Effector memory CD4-positive, alpha-beta T cell (primary cell): ENCODE data around the gene TFAP2A.

Experiments used
- DNase-seq, 3 donors: peaks; one replicate each; pipeline ENCODE4 v3.0.0-alpha.2; 2020
- H3K27ac ChIP-seq: 2 replicates; pipeline ENCODE4 v1.7.0; 2013; ENCODE audit warnings: mild to moderate bottlenecking, low read length, moderate library complexity; ENCODE audit not compliant: insufficient read depth, poor library complexity, severe bottlenecking
- H3K27me3 ChIP-seq: replicated peaks from 2 replicates; pipeline ENCODE4 v1.7.0; 2013; ENCODE audit warnings: mild to moderate bottlenecking, low read length; ENCODE audit not compliant: insufficient read depth, control insufficient read depth, poor library complexity, severe bottlenecking
- H3K36me3 ChIP-seq: 2 replicates; pipeline ENCODE4 v1.7.0; 2013; ENCODE audit warnings: mild to moderate bottlenecking, low read length, moderate library complexity; ENCODE audit not compliant: control insufficient read depth, insufficient read depth
- H3K4me1 ChIP-seq: 2 replicates; pipeline ENCODE4 v1.7.0; 2013; ENCODE audit warnings: low read length, mild to moderate bottlenecking; ENCODE audit not compliant: control insufficient read depth, insufficient read depth, poor library complexity, severe bottlenecking
- H3K4me3 ChIP-seq: 2 replicates; pipeline ENCODE4 v1.7.0; 2013; ENCODE audit warnings: low read length, low read depth, mild to moderate bottlenecking; ENCODE audit not compliant: insufficient read depth, poor library complexity, severe bottlenecking
- H3K9me3 ChIP-seq: 2 replicates; pipeline ENCODE4 v1.7.0; 2013; ENCODE audit warnings: mild to moderate bottlenecking, low read length, moderate library complexity; ENCODE audit not compliant: control insufficient read depth
- total RNA-seq, 3 donors: gene quantifications; one replicate each; lab custom pipeline; 2026; lab: John Stamatoyannopoulos, UW

The TFAP2A gene
- total RNA-seq, result 0 reads per million in 3 donors

- Histone ChIP-seq H3K27me3 (peaks cover 85% of the 10 kb centered on the region), H3K4me1 (peaks cover 29% of the 10 kb centered on the region), H3K27ac (no peak within 1 kb of the TSS), H3K9me3 (peaks cover 3% of the 10 kb centered on the region), H3K4me3 (no peak within 1 kb of the TSS), H3K36me3 (no peaks in the 10 kb centered on the region)
- no peak for DNase-seq
Measured at GRCh38 chr6:10414756-10415616, at the start of gene TFAP2A. TFAP2A (minus strand) TSS chr6:10415074; CDS start chr6:10414991, 83 bp downstream.

- Histone ChIP-seq H3K27me3 (no peaks in the 10 kb centered on the region), H3K36me3 (no peaks in the 10 kb centered on the region), H3K27ac (no peak overlapping the region), H3K9me3 (no peaks in the 10 kb centered on the region), H3K4me3 (no peak overlapping the region), H3K4me1 (no peaks in the 10 kb centered on the region)
- DNase-seq, result no peak
Measured at GRCh38 chr6:10463491-10464481, 48.9 kb upstream of the TFAP2A start.

DNA sequence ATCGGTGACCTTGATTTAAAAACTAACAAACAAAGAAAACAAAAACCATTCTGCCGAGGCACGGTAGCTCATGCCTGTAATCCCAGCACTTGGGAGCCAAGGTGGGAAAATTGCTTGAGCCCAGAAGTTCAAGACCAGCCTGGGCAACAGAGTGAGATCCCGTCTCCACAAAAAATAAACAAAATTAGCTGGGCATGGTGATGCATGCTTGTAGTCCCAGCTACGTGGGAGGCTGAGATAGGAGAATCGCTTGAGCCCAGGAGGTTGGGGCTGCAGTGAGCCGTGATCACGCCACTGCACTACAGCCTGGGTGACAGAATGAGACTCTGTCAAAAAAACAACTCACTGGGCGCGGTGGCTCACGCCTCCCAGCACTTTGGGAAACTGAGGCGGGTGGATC lies 48.2 kb upstream of the TFAP2A start:
- Histone ChIP-seq H3K4me3 (no peak overlapping the region), H3K36me3 (no peaks in the 10 kb centered on the region), H3K27me3 (no peaks in the 10 kb centered on the region), H3K9me3 (no peaks in the 10 kb centered on the region), H3K4me1 (no peaks in the 10 kb centered on the region), H3K27ac (no peak overlapping the region)
- no peak for DNase-seq

DNA sequence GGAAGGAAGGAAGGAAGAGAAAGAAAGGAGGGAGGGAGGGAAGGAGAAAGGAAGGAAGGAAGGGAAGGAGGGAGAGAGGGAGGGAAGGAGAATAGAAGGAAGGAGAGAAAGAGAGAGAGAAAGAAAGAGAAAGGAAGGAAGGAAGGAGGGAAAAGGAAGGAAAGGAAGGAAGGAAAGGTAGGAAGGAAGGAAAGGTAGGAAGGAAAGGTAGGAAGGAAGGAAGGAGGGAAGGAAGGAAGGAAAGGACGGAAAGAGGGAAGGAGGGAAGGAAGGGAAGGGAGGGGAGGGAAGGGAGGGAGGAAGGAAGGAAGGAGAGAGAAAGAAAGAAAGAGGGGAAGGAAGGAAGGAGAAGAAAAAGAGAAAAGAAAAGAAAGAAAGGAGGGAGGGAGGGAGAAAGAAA lies 47.0 kb upstream of the TFAP2A start:
- Histone ChIP-seq H3K4me1 (no peaks in the 10 kb centered on the region), H3K27me3 (no peaks in the 10 kb centered on the region), H3K9me3 (no peaks in the 10 kb centered on the region), H3K27ac (no peak overlapping the region), H3K36me3 (no peaks in the 10 kb centered on the region), H3K4me3 (no peak overlapping the region)
- DNase-seq, result no peak

- no peak overlapping the region for H3K4me3 ChIP-seq
- no peaks in the 10 kb centered on the region for H3K9me3 ChIP-seq
- H3K27me3 ChIP-seq, result no peaks in the 10 kb centered on the region
- H3K27ac ChIP-seq, result no peak overlapping the region
- no peak for DNase-seq
- no peaks in the 10 kb centered on the region for H3K4me1 ChIP-seq
- no peaks in the 10 kb centered on the region for H3K36me3 ChIP-seq
Measured at GRCh38 chr6:10460096-10460495, 45.2 kb upstream of the TFAP2A start.

DNA sequence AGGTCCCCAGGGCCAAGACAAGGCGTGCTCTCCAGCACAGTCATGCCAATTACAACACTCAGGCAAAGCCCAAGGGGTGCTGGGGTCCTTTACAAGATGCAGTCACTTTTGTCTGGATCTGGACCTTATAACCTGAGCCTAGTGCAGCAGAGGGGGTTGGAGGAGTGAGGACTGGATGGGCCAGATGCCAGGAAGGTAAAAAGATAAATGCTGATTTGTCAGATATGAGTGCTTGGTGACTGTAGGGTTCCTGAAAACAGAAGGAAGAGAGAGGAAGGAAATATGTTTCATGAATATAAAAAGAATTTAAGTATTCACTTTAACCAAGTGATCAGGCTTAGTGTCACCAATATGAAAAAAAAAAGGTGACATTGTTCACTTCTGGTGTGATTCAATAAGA lies 43.4 kb upstream of the TFAP2A start:
- H3K4me1 ChIP-seq, result no peaks in the 10 kb centered on the region
- no peaks in the 10 kb centered on the region for H3K9me3 ChIP-seq
- H3K36me3 ChIP-seq, result no peaks in the 10 kb centered on the region
- no peak overlapping the region for H3K4me3 ChIP-seq
- no peak overlapping the region for H3K27ac ChIP-seq
- no peak for DNase-seq
- H3K27me3 ChIP-seq, result no peaks in the 10 kb centered on the region

- H3K4me3 ChIP-seq, result no peak overlapping the region
- H3K27me3 ChIP-seq, result no peaks in the 10 kb centered on the region
- H3K9me3 ChIP-seq, result no peaks in the 10 kb centered on the region
- H3K4me1 ChIP-seq, result no peaks in the 10 kb centered on the region
- no peaks in the 10 kb centered on the region for H3K36me3 ChIP-seq
- no peak overlapping the region for H3K27ac ChIP-seq
- no peak for DNase-seq
Measured at GRCh38 chr6:10453596-10453995, 38.7 kb upstream of the TFAP2A start.

GRCh38 chr6:10451828-10452509 lies 37.1 kb upstream of the TFAP2A start:
- no peaks in the 10 kb centered on the region for H3K27me3 ChIP-seq
- no peaks in the 10 kb centered on the region for H3K36me3 ChIP-seq
- no peaks in the 10 kb centered on the region for H3K4me1 ChIP-seq
- no peak overlapping the region for H3K27ac ChIP-seq
- DNase-seq, result no peak
- no peaks in the 10 kb centered on the region for H3K9me3 ChIP-seq
- no peak overlapping the region for H3K4me3 ChIP-seq

- H3K27ac ChIP-seq, result no peak overlapping the region
- no peaks in the 10 kb centered on the region for H3K36me3 ChIP-seq
- no peaks in the 10 kb centered on the region for H3K9me3 ChIP-seq
- no peak overlapping the region for H3K4me3 ChIP-seq
- no peaks in the 10 kb centered on the region for H3K27me3 ChIP-seq
- no peaks in the 10 kb centered on the region for H3K4me1 ChIP-seq
- DNase-seq, result no peak
Measured at GRCh38 chr6:10451394-10451793, 36.5 kb upstream of the TFAP2A start.
